Measurements from ENCODE around the gene ERG. TPM values are rescaled to one million over a fixed set of nuclear protein-coding genes. Genes with fewer than 3 reads are reported as not detected.
A peak's percentile ranks its signal among the peaks of the same experiment; 100 is the strongest.

ERG gene
- total and polyA plus RNA-seq, 4 donors = 3.3 to 6.0 (median 4.1) TPM

DNA sequence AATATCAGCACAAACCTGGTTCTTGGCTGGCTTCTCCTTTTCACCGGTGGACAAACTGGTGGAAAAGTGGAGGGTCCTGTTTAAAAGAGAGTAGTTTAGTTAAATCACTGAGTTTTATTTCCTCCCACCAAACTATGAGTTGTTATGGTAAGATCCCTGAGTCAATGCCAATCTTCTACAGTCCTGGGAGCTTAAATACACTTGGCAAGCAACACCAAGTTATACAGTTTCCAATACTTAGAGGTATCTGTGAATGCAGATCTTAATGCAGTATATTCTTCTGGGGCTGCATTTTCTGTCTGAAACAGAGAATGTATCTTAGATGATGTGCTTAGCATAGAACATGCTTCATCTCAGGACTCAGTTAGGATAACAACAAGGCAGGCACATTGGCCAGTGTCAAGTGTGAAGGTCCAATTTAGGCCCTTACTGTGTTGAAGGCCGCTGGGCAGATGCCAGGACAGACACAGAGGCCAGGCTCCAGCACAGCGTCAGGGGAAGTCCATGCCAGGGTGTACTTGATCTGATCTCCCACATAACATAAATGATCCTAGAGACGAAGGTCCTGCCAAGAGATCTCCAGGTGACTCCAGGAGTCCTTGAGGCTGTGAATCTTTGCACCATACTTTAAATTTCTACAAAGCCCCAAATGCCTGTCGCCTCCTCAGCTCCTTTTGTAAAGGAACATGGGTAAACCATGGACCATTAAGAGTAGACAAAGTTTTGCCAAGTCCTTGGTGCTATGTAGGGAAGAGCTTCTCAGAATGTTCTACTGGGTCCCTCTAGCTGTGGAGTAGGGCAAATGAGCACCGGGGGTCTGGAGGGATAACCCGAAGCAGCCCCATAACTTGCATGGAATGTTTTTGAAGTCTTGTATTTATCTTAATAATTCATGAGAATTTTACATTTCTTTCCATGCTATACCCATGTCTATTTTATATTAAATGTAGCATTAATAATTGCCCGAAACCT is 164.7 kb downstream of the ERG start:
- peak overlapping the region in 1 of 2 donors; percentile 13 for H3K27ac ChIP-seq (ENCODE audit: low read depth in 1 of 2, low read length in 2 of 2)
- H3K4me1 ChIP-seq (ENCODE audit: control insufficient read depth in 4 of 4, insufficient read depth in 4 of 4, low read length in 3 of 4) = peaks cover 0 to 24% (median 4%) of the 10 kb centered on the region in 4 donors
- H3K4me3 ChIP-seq (ENCODE audit: low read depth in 1 of 3, low read length in 3 of 3) = no peak overlapping the region
- H3K9me3 ChIP-seq (ENCODE audit: control insufficient read depth in 4 of 4, low read length in 3 of 4) = no peaks in the 10 kb centered on the region
- TF ChIP-seq RXRA (IDR thresholded peaks at IDR 0.05) (peak in 1 of 2 donors; percentile 50), TAF1 (conservative IDR thresholded peaks at IDR 0.05) (no peak), CTCF (IDR thresholded peaks at IDR 0.05; ENCODE audit: low read depth, low read length, missing input control) (peak; percentile 16), FOXA2 (IDR thresholded peaks at IDR 0.05) (peak; percentile 14), YY1 (IDR thresholded peaks at IDR 0.05) (no peak), RAD21 (IDR thresholded peaks at IDR 0.05) (peak; percentile 52 to 67), HNF4A (conservative IDR thresholded peaks at IDR 0.05) (peak; percentile 27 to 75)
- TF ChIP-seq, protein P1, sequence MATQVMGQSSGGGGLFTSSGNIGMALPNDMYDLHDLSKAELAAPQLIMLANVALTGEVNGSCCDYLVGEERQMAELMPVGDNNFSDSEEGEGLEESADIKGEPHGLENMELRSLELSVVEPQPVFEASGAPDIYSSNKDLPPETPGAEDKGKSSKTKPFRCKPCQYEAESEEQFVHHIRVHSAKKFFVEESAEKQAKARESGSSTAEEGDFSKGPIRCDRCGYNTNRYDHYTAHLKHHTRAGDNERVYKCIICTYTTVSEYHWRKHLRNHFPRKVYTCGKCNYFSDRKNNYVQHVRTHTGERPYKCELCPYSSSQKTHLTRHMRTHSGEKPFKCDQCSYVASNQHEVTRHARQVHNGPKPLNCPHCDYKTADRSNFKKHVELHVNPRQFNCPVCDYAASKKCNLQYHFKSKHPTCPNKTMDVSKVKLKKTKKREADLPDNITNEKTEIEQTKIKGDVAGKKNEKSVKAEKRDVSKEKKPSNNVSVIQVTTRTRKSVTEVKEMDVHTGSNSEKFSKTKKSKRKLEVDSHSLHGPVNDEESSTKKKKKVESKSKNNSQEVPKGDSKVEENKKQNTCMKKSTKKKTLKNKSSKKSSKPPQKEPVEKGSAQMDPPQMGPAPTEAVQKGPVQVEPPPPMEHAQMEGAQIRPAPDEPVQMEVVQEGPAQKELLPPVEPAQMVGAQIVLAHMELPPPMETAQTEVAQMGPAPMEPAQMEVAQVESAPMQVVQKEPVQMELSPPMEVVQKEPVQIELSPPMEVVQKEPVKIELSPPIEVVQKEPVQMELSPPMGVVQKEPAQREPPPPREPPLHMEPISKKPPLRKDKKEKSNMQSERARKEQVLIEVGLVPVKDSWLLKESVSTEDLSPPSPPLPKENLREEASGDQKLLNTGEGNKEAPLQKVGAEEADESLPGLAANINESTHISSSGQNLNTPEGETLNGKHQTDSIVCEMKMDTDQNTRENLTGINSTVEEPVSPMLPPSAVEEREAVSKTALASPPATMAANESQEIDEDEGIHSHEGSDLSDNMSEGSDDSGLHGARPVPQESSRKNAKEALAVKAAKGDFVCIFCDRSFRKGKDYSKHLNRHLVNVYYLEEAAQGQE (IDR thresholded peaks at IDR 0.05) = no peak
- TF ChIP-seq, protein P2, sequence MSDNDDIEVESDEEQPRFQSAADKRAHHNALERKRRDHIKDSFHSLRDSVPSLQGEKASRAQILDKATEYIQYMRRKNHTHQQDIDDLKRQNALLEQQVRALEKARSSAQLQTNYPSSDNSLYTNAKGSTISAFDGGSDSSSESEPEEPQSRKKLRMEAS (IDR thresholded peaks at IDR 0.05) = peak; percentile 32
- DNase-seq (ENCODE audit: low spot score) = no peak
- no peaks in the 10 kb centered on the region for H3K36me3 ChIP-seq (ENCODE audit: control insufficient read depth in 4 of 4, insufficient read depth in 3 of 4, low read depth in 1 of 4, low read length in 3 of 4)
- 67% methylated on average over 8 of the region's 8 CpGs for WGBS
- no peak overlapping the region for H3K9ac ChIP-seq (ENCODE audit: low read depth in 1 of 2, low read length in 2 of 2)
- H3K27me3 ChIP-seq (ENCODE audit: control insufficient read depth in 4 of 4, insufficient read depth in 4 of 4, low read length in 3 of 4) = no peaks in the 10 kb centered on the region

- Histone ChIP-seq H3K27me3 (ENCODE audit: control insufficient read depth in 4 of 4, insufficient read depth in 4 of 4, low read length in 3 of 4) (no peaks in the 10 kb centered on the region), H3K9ac (ENCODE audit: low read depth in 1 of 2, low read length in 2 of 2) (no peak overlapping the region), H3K36me3 (ENCODE audit: control insufficient read depth in 4 of 4, insufficient read depth in 3 of 4, low read depth in 1 of 4, low read length in 3 of 4) (no peaks in the 10 kb centered on the region), H3K4me3 (ENCODE audit: low read depth in 1 of 3, low read length in 3 of 3) (no peak overlapping the region), H3K9me3 (ENCODE audit: control insufficient read depth in 4 of 4, low read length in 3 of 4) (no peaks in the 10 kb centered on the region), H3K4me1 (ENCODE audit: control insufficient read depth in 4 of 4, insufficient read depth in 4 of 4, low read length in 3 of 4) (peaks cover 0 to 32% (median 9%) of the 10 kb centered on the region in 4 donors), H3K27ac (ENCODE audit: low read depth in 1 of 2, low read length in 2 of 2) (no peak overlapping the region)
- 93% methylated on average over 2 of the region's 2 CpGs for WGBS
- TF ChIP-seq, protein P1 (IDR thresholded peaks at IDR 0.05) = no peak
- TF ChIP-seq, protein P3, sequence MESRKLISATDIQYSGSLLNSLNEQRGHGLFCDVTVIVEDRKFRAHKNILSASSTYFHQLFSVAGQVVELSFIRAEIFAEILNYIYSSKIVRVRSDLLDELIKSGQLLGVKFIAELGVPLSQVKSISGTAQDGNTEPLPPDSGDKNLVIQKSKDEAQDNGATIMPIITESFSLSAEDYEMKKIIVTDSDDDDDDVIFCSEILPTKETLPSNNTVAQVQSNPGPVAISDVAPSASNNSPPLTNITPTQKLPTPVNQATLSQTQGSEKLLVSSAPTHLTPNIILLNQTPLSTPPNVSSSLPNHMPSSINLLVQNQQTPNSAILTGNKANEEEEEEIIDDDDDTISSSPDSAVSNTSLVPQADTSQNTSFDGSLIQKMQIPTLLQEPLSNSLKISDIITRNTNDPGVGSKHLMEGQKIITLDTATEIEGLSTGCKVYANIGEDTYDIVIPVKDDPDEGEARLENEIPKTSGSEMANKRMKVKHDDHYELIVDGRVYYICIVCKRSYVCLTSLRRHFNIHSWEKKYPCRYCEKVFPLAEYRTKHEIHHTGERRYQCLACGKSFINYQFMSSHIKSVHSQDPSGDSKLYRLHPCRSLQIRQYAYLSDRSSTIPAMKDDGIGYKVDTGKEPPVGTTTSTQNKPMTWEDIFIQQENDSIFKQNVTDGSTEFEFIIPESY (IDR thresholded peaks at IDR 0.05) = no peak
- TF ChIP-seq, protein P2 (IDR thresholded peaks at IDR 0.05) = no peak
- TF ChIP-seq FOXA2 (IDR thresholded peaks at IDR 0.05) (no peak), HNF4G (IDR thresholded peaks at IDR 0.05) (no peak), TAF1 (conservative IDR thresholded peaks at IDR 0.05) (no peak), RXRA (IDR thresholded peaks at IDR 0.05) (no peak), EGR1 (IDR thresholded peaks at IDR 0.05; ENCODE audit: low read depth in 2 of 2) (no peak), JUND (IDR thresholded peaks at IDR 0.05) (no peak), NR2F2 (IDR thresholded peaks at IDR 0.05) (no peak), GABPA (IDR thresholded peaks at IDR 0.05 in 1 of 2, conservative IDR thresholded peaks at IDR 0.05 in 1 of 2) (no peak), SP1 (IDR thresholded peaks at IDR 0.05) (no peak)
- TF ChIP-seq, protein P4, sequence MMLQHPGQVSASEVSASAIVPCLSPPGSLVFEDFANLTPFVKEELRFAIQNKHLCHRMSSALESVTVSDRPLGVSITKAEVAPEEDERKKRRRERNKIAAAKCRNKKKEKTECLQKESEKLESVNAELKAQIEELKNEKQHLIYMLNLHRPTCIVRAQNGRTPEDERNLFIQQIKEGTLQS (IDR thresholded peaks at IDR 0.05) = no peak
- DNase-seq (ENCODE audit: low spot score) = no peak
Observed at GRCh38 chr21:38330666-38331065, 167.6 kb downstream of the ERG start.
